Right cardiac atrium (tissue), 5 donors: ENCODE results near the gene ANKRD13D. TPM values are rescaled to one million over a fixed set of nuclear protein-coding genes. Genes with fewer than 3 reads are reported as not detected.
A peak's percentile ranks its signal among the peaks of the same experiment; 100 is the strongest.
"Not testable (repeated sequence)": the region's sequence is repeated elsewhere in the genome, so short reads cannot be mapped to it uniquely, and the experiment has no call there.

Experiments used
- ATAC-seq, 2 donors: fragments of 200-7000 bp; cut with Tn5 transposase; one replicate each; pipeline versions ENCODE4 v1.8.0 to v1.9.1; 2020; ENCODE audit warnings: moderate library complexity in 2 of 2, mild to moderate bottlenecking in 1 of 2
- DNase-seq, 3 donors: peaks; one replicate each; pipeline ENCODE4 v3.0.0-alpha.2; 2020
- H3K27ac ChIP-seq: one replicate; pipeline ENCODE4 v1.5.1; 2013; ENCODE audit warnings: mild to moderate bottlenecking, low read length, control low read depth, moderate library complexity
- H3K27me3 ChIP-seq: one replicate; pipeline ENCODE4 v1.6.1; 2013; ENCODE audit not compliant: control insufficient read depth, insufficient read depth
- H3K4me1 ChIP-seq: one replicate; pipeline ENCODE4 v1.6.1; 2013; ENCODE audit warnings: low read length; ENCODE audit not compliant: control insufficient read depth, insufficient read depth
- H3K4me3 ChIP-seq: one replicate; pipeline ENCODE4 v1.5.1; 2013; ENCODE audit warnings: low read length, control low read depth
- H3K9me3 ChIP-seq: one replicate; pipeline ENCODE4 v1.6.1; 2013; ENCODE audit warnings: low read length; ENCODE audit not compliant: control insufficient read depth
- WGBS: extraction: QIAGEN DNeasy Blood & Tissue Kit; methylation state at CpG from one replicate; pipeline ENCODE4 v1.1.7; 2013; 5-methylcytosine and 5-hydroxymethylcytosine counted together
- intact Hi-C, 4 donors: fragments of 100-400 bp; cut with DNase I; formaldehyde crosslinking; loops; one replicate each; pipeline versions ENCODE4 v1.11.0 to v1.14.0; 2022 to 2023
- polyA plus RNA-seq: library from polyadenylated mRNA; stranded (reverse); fragments of 200-250 nt; gene quantifications from one replicate; pipeline ENCODE4 v1.2.3, GENCODE V29; 2013
- total RNA-seq, 4 donors: library from RNA; stranded (reverse); fragmentation: NEBNext Ultra II Directional; extraction: Animal tissue kit (Norgen Biotek cat#: 25700); gene quantifications; one replicate each; pipeline ENCODE4 v1.2.1, GENCODE V29; 2021
- donor health status: healthy with polysubstance abuse.
- donor health status: DM: no; HTN: yes; CAD: no.
- donor health status: DM: no; HTN: no; CAD: no.
- donor health status: DM: no; HTN: yes; CAD: no; lungs with severe emphysema.
- donor health status: DM: yes; HTN: yes; CAD: no.

The ANKRD13D gene
- total and polyA plus RNA-seq, 5 donors, result 18.0 to 25.3 (median 21.1) TPM

DNA sequence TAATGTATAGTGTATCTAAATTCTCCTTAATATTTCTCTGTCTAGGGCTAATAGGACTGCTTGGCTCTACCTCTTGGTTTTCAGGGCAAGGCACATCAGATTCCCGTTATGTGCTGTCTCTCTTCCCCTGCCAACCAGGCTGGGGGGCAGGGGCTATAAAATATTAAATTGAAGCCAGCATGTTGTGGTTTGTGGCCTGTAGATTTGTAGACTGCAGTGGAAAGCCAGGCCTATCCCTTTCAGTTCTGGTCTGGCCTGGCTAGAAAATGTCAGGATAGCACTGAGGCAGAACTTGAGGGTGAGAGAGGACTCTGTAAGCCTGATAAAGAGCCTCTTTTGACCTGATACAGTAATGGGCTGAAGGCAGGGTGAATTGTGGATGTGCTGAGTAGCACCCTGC is 37.3 kb upstream of the ANKRD13D start:
- 83% methylated on average over 1 of the region's 1 CpG for WGBS
- no peak for DNase-seq
- Histone ChIP-seq H3K9me3 (no peaks in the 10 kb centered on the region), H3K27ac (no peak overlapping the region), H3K4me1 (peaks cover 3% of the 10 kb centered on the region), H3K4me3 (no peak overlapping the region), H3K27me3 (no peaks in the 10 kb centered on the region)
- ATAC-seq, result no peak
- intact Hi-C loops, result no loop called here

- no peak overlapping the region for H3K4me3 ChIP-seq
- no peak overlapping the region for H3K27ac ChIP-seq
- intact Hi-C loops, result no loop called here
- no peaks in the 10 kb centered on the region for H3K27me3 ChIP-seq
- peaks cover 3% of the 10 kb centered on the region for H3K4me1 ChIP-seq
- DNase-seq (peak; percentile 28 to 69 (median 59)), ATAC-seq (peak; percentile 44 to 58)
- 78% methylated on average over 4 of the region's 4 CpGs for WGBS
- H3K9me3 ChIP-seq, result no peaks in the 10 kb centered on the region
Observed at GRCh38 chr11:67252831-67253239, 36.3 kb upstream of the ANKRD13D start.

DNA sequence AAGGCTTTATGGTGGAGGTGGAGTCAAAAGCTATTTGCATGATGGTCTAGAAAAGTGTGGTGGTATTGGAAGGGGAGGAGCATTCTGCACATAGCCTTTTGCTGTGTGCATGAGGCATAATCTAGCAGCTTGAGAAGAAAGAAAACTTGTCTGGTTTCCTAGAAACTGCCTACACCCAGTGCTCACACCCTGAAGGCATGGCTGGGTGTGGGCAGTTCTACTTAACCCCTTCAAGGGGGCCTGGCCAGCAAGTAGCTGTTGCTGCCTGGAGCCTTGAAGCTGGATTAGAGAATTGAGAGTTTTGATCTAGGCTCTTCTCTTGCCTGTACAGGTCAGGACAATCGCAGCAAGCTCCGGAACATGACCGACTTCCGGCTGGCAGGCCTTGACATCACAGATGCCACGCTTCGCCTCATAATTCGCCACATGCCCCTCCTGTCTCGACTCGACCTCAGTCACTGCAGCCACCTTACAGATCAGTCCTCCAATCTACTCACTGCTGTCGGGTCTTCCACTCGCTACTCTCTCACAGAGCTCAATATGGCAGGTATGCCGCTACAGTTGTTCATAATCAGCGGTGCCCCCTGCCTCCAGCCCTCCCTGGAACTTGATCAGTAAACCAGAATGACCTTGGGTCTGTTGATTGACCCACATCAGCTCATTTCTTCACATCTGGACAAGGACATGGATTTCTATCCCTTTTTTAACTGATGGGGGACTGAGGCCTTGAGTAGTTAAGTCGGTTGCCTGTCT is 35.1 kb upstream of the ANKRD13D start:
- no peak for ATAC-seq
- WGBS, result 92% methylated on average over 14 of the region's 14 CpGs
- H3K9me3 ChIP-seq, result no peaks in the 10 kb centered on the region
- H3K27ac ChIP-seq, result no peak overlapping the region
- intact Hi-C loops, result no loop called here
- H3K4me3 ChIP-seq, result no peak overlapping the region
- no peak for DNase-seq
- no peaks in the 10 kb centered on the region for H3K4me1 ChIP-seq
- no peaks in the 10 kb centered on the region for H3K27me3 ChIP-seq

DNA sequence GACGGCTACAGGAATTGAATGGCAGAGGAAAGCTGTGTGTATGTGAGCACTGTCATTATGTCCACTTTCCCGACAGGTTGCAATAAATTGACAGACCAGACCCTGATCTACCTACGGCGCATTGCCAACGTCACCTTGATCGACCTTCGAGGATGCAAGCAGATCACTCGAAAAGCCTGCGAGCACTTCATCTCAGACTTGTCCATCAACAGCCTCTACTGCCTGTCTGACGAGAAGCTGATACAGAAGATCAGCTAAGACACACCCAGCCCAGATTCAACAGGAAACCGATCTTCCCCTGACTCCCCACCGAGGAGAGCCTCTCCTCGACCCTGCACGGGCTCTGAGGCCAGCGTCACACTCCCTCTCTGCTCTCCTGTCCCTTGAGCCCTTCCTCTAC is 34.3 kb upstream of the ANKRD13D start:
- no peak overlapping the region for H3K4me3 ChIP-seq
- ATAC-seq, result peak in 1 of 2 donors; percentile 6
- DNase-seq, result no peak
- intact Hi-C loops, result no loop called here
- no peaks in the 10 kb centered on the region for H3K27me3 ChIP-seq
- H3K9me3 ChIP-seq, result no peaks in the 10 kb centered on the region
- WGBS, result 75% methylated on average over 15 of the region's 15 CpGs
- no peaks in the 10 kb centered on the region for H3K4me1 ChIP-seq
- H3K27ac ChIP-seq, result no peak overlapping the region

GRCh38 chr11:67255353-67255752 is 33.8 kb upstream of the ANKRD13D start:
- Histone ChIP-seq H3K4me3 (no peak overlapping the region), H3K9me3 (no peaks in the 10 kb centered on the region), H3K4me1 (no peaks in the 10 kb centered on the region), H3K27me3 (no peaks in the 10 kb centered on the region), H3K27ac (no peak overlapping the region)
- ATAC-seq (no peak), DNase-seq (no peak)
- WGBS, result 88% methylated on average over 10 of the region's 10 CpGs
- intact Hi-C loops, result no loop called here

DNA sequence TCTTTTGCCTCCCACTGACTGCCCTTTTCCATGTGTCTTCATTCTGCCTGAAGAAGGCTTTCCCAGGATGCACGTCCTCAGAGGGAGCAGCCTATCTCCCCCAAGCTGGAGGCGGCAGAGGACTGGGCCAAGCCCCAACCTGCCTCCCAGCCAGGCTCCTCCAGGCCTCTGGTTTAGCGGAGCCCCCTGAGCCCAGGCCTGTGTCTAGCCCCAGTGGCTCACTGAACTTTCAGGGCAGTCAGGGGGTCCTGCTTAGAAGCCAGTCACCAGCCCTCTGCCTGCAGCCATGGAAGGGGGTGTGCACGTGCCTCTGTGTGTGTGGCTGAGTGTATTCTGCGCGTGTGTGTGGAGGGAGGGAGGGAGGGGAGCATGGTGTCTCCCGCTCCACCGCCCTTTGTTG is 33.2 kb upstream of the ANKRD13D start:
- DNase-seq (no peak), ATAC-seq (peak in 1 of 2 donors; percentile 4)
- H3K9me3 ChIP-seq, result no peaks in the 10 kb centered on the region
- H3K4me3 ChIP-seq, result no peak overlapping the region
- H3K27ac ChIP-seq, result no peak overlapping the region
- 83% methylated on average over 8 of the region's 8 CpGs for WGBS
- H3K4me1 ChIP-seq, result no peaks in the 10 kb centered on the region
- intact Hi-C loops, result no loop called here
- no peaks in the 10 kb centered on the region for H3K27me3 ChIP-seq

GRCh38 chr11:67256477-67257135 is 32.5 kb upstream of the ANKRD13D start:
- H3K27ac ChIP-seq, result no peak overlapping the region
- 72% methylated on average over 5 of the region's 5 CpGs for WGBS
- no peaks in the 10 kb centered on the region for H3K4me1 ChIP-seq
- no peak for DNase-seq
- no peak for ATAC-seq
- H3K27me3 ChIP-seq, result no peaks in the 10 kb centered on the region
- intact Hi-C loops, result no loop called here
- H3K4me3 ChIP-seq, result no peak overlapping the region
- H3K9me3 ChIP-seq, result no peaks in the 10 kb centered on the region

DNA sequence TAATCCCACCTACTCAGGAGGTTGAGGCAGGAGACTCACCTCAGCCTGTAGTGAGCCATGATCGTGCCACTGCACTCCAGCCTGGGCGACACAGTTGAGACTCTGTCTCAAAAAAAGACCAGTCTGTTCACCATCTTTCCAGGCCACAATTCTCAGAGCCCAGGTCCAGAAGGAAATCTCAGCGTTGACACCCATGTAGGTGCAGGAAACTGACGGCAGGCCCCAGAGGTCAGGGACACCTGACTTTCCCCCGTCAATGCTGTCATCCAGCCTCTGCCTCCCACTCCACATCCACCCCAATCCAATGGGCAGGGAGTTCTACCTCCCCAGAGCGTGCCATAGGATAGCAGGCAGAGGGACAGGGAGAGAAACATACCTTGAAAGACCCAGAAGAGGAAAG is 28.7 kb upstream of the ANKRD13D start:
- 81% methylated on average over 6 of the region's 6 CpGs for WGBS
- Histone ChIP-seq H3K9me3 (no peaks in the 10 kb centered on the region), H3K27ac (no peak overlapping the region), H3K4me1 (no peaks in the 10 kb centered on the region), H3K27me3 (no peaks in the 10 kb centered on the region), H3K4me3 (no peak overlapping the region)
- ATAC-seq, result no peak
- no peak for DNase-seq
- intact Hi-C loops, result no loop called here

GRCh38 chr11:67260885-67261639 is 28.0 kb upstream of the ANKRD13D start:
- peak overlapping the region; percentile 11 for H3K4me3 ChIP-seq
- peak; percentile 82 to 92 (median 92) for DNase-seq
- H3K27ac ChIP-seq, H3K9me3 ChIP-seq, intact Hi-C loops, H3K4me1 ChIP-seq, H3K27me3 ChIP-seq: not testable (repeated sequence)
- 30% methylated on average over 50 of the region's 50 CpGs for WGBS
- ATAC-seq, result peak; percentile 49 to 51

DNA sequence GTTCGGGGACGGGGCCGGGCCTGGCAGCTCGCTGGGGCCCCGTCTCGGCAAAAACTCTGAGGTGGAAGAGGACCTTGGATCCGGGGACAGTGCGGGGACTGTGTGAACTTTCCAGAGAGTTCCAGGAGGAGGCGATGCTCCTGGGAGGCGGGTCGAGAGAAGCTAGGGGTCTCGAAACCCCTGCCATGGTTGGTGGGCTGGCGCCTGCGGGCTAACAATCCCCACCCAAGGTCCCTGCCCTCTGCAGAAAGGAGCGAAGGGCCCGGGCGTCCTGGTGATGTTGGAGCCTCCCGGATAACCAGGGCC is 27.5 kb upstream of the ANKRD13D start:
- H3K27me3 ChIP-seq, result no peaks in the 10 kb centered on the region

DNA sequence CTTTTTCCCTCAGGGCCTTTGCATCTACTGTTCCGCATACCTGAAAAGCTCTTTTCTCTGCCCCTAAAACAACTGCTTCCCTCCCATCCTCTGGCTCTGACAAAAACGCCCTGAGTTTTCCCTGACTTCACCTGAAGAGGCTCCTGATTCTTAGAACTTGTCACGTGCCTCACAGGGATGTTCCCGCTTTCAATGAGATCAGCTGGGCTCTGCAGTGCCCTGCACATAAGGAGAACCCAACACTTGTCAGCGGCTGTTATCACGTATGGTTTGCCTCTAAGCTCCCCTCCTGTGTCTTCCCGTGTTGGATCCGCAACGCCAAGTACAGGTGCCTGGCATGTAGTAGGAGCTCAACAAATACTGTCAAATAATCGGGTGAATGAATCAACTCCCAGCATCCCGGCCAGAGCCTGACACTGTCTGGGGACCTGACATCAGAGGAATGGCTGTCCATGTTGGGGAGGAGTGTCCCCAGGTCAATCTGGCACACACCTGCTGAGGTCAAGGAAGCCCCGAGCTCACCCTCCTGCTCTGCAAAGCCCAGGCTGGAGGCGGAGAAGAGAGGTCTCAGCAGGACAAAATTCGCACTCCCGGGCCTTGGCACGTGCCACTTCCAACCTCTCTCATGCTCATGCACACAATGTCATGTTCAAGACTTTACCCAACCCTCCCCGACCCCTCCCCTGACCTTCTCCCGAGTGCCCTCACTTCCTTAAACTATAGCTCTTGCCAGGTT is 27.0 kb upstream of the ANKRD13D start:
- Histone ChIP-seq H3K27ac (no peak overlapping the region), H3K4me1 (no peaks in the 10 kb centered on the region), H3K4me3 (no peak overlapping the region), H3K27me3 (no peaks in the 10 kb centered on the region), H3K9me3 (no peaks in the 10 kb centered on the region)
- DNase-seq (peak; percentile 26 to 64 (median 60)), ATAC-seq (no peak)
- 54% methylated on average over 18 of the region's 18 CpGs for WGBS
- intact Hi-C loops, result no loop called here

More for the DNA sequence above, 27.5 kb upstream of the ANKRD13D start:
- DNase-seq (peak in 1 of 3 donors; percentile 54), ATAC-seq (no peak)
- intact Hi-C loops, result no loop called here
- no peaks in the 10 kb centered on the region for H3K4me1 ChIP-seq
- no peaks in the 10 kb centered on the region for H3K9me3 ChIP-seq
- 15% methylated on average over 18 of the region's 18 CpGs for WGBS
- no peak overlapping the region for H3K27ac ChIP-seq
- peak overlapping the region; percentile 11 for H3K4me3 ChIP-seq
